ENCODE results near the gene GDPD3. TPM values are rescaled to one million over a fixed set of nuclear protein-coding genes. Genes with fewer than 3 reads are reported as not detected.

GDPD3 gene
- total and polyA plus RNA-seq, 2 of the 13 experiments (the other 11 are each of a cell fraction or from before 2014, with no cell fraction given), result 18.7 to 20.6 TPM

- TF ChIP-seq, protein P1, sequence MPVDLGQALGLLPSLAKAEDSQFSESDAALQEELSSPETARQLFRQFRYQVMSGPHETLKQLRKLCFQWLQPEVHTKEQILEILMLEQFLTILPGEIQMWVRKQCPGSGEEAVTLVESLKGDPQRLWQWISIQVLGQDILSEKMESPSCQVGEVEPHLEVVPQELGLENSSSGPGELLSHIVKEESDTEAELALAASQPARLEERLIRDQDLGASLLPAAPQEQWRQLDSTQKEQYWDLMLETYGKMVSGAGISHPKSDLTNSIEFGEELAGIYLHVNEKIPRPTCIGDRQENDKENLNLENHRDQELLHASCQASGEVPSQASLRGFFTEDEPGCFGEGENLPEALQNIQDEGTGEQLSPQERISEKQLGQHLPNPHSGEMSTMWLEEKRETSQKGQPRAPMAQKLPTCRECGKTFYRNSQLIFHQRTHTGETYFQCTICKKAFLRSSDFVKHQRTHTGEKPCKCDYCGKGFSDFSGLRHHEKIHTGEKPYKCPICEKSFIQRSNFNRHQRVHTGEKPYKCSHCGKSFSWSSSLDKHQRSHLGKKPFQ (CRISPR knock-in tag; IDR thresholded peaks at IDR 0.05; ENCODE audit: insufficient replicate concordance), result no peak
- no peak for TF ChIP-seq KAT7 (CRISPR knock-in tag; IDR thresholded peaks at IDR 0.05; ENCODE audit: borderline replicate concordance)
- TF ChIP-seq PHF20 (CRISPR knock-in tag; IDR thresholded peaks at IDR 0.05), result 0 out of 2 replicates have a peak, but pooled peaks have one; percentile 32
- TF ChIP-seq ZNF317 (CRISPR knock-in tag; IDR thresholded peaks at IDR 0.05), result no peak
- no peak for TF ChIP-seq DMAP1 (CRISPR knock-in tag; IDR thresholded peaks at IDR 0.05)
- no peak for TF ChIP-seq ZNF512B (CRISPR knock-in tag; IDR thresholded peaks at IDR 0.05; ENCODE audit: borderline replicate concordance)
These were observed 19.3 kb upstream of the GDPD3 start (continued) for GRCh38 chr16:30132591-30132990.

DNA sequence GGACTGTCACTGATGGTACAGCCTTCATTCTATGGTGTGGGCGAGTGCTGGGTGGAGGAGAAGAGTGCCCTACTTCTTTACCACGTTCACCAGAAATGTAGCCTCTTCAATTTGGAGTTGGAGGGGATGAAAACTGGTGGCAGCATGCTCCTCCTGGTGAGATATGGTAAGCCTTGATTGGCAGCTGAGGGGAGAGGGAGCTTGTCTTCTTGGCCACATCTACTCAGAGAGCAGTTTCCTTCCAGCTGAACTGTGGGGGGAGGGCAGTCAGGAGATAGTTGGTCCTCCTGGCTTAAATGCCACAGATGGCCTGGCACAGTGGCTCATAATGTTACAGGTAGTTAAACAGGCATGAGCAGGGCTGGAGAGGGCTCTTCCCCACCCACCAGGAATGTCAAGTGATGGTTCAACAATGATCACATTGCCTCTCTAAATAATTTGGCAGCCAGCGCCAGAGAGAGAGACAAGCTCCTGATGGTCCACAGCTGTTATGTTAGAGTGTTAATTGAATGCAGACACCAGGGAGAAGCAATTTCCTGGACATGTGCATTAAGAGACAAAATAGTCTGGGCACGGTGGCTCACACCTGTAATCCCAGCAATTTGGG, 18.6 kb upstream of the GDPD3 start:
- Histone ChIP-seq H3K27me3 (ENCODE audit: control insufficient read depth in 1 of 2, insufficient read depth in 2 of 2, low read length in 2 of 2) (no peaks in the 10 kb centered on the region), H3K36me3 (replicated peaks in 1 of 2; ENCODE audit: control insufficient read depth in 1 of 2, insufficient read depth in 2 of 2, low read length in 2 of 2) (no peaks in the 10 kb centered on the region), H3K4me2 (ENCODE audit: low read depth, low read length) (peak overlapping the region; percentile 47), H2AFZ (ENCODE audit: low read length) (peak overlapping the region; percentile 55), H3K27ac (ENCODE audit: extremely low read length, insufficient read depth, low read length) (peak overlapping the region; percentile 23), H3K4me1 (ENCODE audit: insufficient read depth, low read length) (peaks cover 71% of the 10 kb centered on the region), H4K20me1 (ENCODE audit: insufficient read depth, low read length) (no peaks in the 10 kb centered on the region), H3K9me3 (ENCODE audit: low read length) (no peaks in the 10 kb centered on the region), H3K4me3 (replicated peaks in 1 of 3; ENCODE audit: insufficient read depth in 1 of 3, low read depth in 2 of 3, low read length in 3 of 3) (no peak overlapping the region), H3K79me2 (ENCODE audit: insufficient read depth, low read length) (no peaks in the 10 kb centered on the region), H3K9ac (ENCODE audit: insufficient read depth, low read depth, low read length) (no peak overlapping the region)
- WGBS (ENCODE audit: low lambda C conversion rate), result 84% methylated on average over 4 of the region's 4 CpGs
- no peak for DNase-seq (ENCODE audit: low spot score)
- no TSS peak for BruUV-seq (replicated peaks)
- no peak; the same call in 2 of the 3 replicates for ATAC-seq
- TF ChIP-seq ZNF317 (CRISPR knock-in tag; IDR thresholded peaks at IDR 0.05) (0 out of 2 replicates have a peak, but pooled peaks have one; percentile 22), ZNF569 (CRISPR knock-in tag; IDR thresholded peaks at IDR 0.05; ENCODE audit: borderline replicate concordance) (no peak), ZFP91 (CRISPR knock-in tag; IDR thresholded peaks at IDR 0.05; ENCODE audit: borderline replicate concordance) (0 out of 2 replicates have a peak, but pooled peaks have one; percentile 39), TSC22D2 (CRISPR knock-in tag; IDR thresholded peaks at IDR 0.05; ENCODE audit: borderline replicate concordance) (0 out of 2 replicates have a peak, but pooled peaks have one; percentile 20)
- in situ Hi-C loops (cut with HindIII; ENCODE audit: extremely low pct_ligation_motif_present, low pct_unique_long_range_greater_than_20kb) (no loop called here), intact Hi-C loops (cut with micrococcal nuclease; ENCODE audit: unreplicated experiment) (no loop called here)
- ChIA-PET POLR2A (interaction anchor here (1.0 to 4.4 kb wide), 2 partner anchors 8 to 19 kb away, joined by 3 to 22 read pairs; no protein-coding TSS in a partner anchor), CTCF (ENCODE audit: low intra/inter-chr PET ratio, low total read pairs) (no interaction called here)
- FAIRE-seq, result no peak

Measured in HepG2 (cell line).